OCI-LY3 (cell line): ENCODE measurements around the gene HLA-DMB.

Experiments used
- H2AFZ ChIP-seq: fragments of 200-600, 300-600 bp; shearing (Covaris generic); 2 replicates; pipeline ENCODE4 v1.6.0; 2014; ENCODE audit warnings: antibody characterized with exemption, low read depth, low read length
- H3K27ac ChIP-seq: fragments of 200-600, 300-600 bp; sonication (generic); 2 replicates; pipeline ENCODE4 v1.5.1; 2014; ENCODE audit warnings: mild to moderate bottlenecking, low read length, moderate library complexity, mixed read lengths
- H3K27me3 ChIP-seq: fragments of 200-600, 300-600 bp; sonication (generic); 2 replicates; pipeline ENCODE4 v1.6.1; 2014; ENCODE audit warnings: low read depth, low read length, mixed read lengths
- H3K36me3 ChIP-seq: fragments of 200-600, 300-600 bp; sonication (generic); replicated peaks from 2 replicates; pipeline ENCODE3; 2014; ENCODE audit warnings: low read depth, low read length, mixed read lengths
- H3K4me1 ChIP-seq: fragments of 300-600, 200-600 bp; sonication (generic); 2 replicates; pipeline ENCODE4 v1.6.1; 2014; ENCODE audit warnings: low read length, mixed read lengths
- H3K4me2 ChIP-seq: fragments of 200-600, 300-600 bp; sonication (generic); 2 replicates; pipeline ENCODE4 v1.6.1; 2014; ENCODE audit warnings: low read length, mixed read lengths
- H3K4me3 ChIP-seq: fragments of 300-600, 200-600 bp; sonication (generic); 2 replicates; pipeline ENCODE4 v1.5.1; 2014; ENCODE audit warnings: antibody characterized with exemption, mild to moderate bottlenecking, low read length, moderate library complexity
- H3K79me2 ChIP-seq: fragments of 300-600, 200-600 bp; shearing (Covaris generic); 2 replicates; pipeline ENCODE4 v1.6.1; 2014; ENCODE audit warnings: mild to moderate bottlenecking, low read length, mixed read lengths
- H3K9ac ChIP-seq: fragments of 300-600, 200-600 bp; shearing (Covaris generic); 2 replicates; pipeline ENCODE4 v1.6.0; 2014; ENCODE audit warnings: mild to moderate bottlenecking, low read length, moderate library complexity
- H3K9me3 ChIP-seq: fragments of 200-600, 300-600 bp; shearing (Covaris generic); 2 replicates; pipeline ENCODE4 v1.6.1; 2014; ENCODE audit warnings: low read length, mixed read lengths; ENCODE audit not compliant: insufficient read depth
- H4K20me1 ChIP-seq: fragments of 200-600, 300-600 bp; sonication (generic); 2 replicates; pipeline ENCODE4 v1.6.1; 2016; ENCODE audit warnings: low read length, mixed read lengths; ENCODE audit not compliant: insufficient read depth
- EZH2phosphoT487 ChIP-seq: fragments of 200-600 bp; shearing (Covaris generic); IDR thresholded peaks from 2 replicates; pipeline ENCODE4 v1.6.1; 2018; ENCODE audit warnings: antibody characterized with exemption, mixed run types, low read depth
- TF ChIP-seq, protein P1 (sequence below): fragments of 200-600, 300-600 bp; sonication (generic); IDR thresholded peaks from 2 replicates; pipeline ENCODE4 v1.5.1; 2014; ENCODE audit warnings: antibody characterized with exemption, low read length, low read depth

The HLA-DMB gene

DNA sequence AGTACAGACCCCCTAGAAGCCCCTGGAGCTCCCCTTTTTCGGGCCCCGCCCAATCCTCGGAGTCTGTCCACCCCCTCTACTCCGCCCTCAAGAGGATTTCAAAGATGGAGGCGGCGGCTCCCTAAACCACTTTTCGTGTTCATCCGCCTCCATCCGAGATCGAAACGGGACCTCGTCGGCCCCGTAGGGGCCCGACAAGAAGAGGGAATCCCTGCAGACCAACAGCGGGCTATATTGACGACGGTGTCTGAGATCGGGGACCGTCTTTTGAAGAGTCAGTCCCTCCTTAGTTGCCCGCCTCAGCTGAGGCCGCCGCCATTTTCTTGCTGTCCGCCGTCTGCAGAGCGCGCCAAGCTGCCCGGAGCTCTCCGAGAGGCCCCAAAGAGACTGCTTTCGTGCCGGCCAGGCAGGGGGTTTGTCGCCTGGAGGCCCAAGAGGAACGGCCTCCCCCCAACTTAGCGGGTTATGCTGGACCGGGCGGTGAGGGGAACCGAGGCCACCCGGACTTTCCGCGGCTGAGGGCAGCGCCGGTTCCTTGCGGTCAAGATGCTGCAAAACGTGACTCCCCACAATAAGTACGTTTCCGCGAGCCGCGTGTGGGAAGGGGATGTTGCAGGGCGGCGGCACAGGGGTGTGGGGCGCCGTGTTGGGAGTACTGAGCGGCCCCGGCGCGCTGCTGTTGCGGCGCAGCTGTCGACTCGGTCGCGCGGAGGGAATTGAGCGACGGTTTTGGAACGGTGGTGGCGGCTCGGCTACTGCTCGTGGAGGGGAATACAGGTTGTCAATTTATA lies 31.7 kb upstream of the HLA-DMB start:
- Histone ChIP-seq H4K20me1 (peaks cover 53% of the 10 kb centered on the region), H3K79me2 (peaks cover 87% of the 10 kb centered on the region), H3K9me3 (no peaks in the 10 kb centered on the region; the same call in 1 of the 2 replicates), H2AFZ (no peak overlapping the region), H3K27ac (peak overlapping the region; percentile 77), H3K36me3 (peaks cover 64% of the 10 kb centered on the region), H3K9ac (peak overlapping the region; percentile 87), H3K4me2 (peak overlapping the region; percentile 64), H3K4me3 (peak overlapping the region; percentile 91), H3K27me3 (no peaks in the 10 kb centered on the region), H3K4me1 (peaks cover 3% of the 10 kb centered on the region; the same call in 1 of the 2 replicates)
- TF ChIP-seq EZH2phosphoT487, result no peak
- TF ChIP-seq, protein P1, sequence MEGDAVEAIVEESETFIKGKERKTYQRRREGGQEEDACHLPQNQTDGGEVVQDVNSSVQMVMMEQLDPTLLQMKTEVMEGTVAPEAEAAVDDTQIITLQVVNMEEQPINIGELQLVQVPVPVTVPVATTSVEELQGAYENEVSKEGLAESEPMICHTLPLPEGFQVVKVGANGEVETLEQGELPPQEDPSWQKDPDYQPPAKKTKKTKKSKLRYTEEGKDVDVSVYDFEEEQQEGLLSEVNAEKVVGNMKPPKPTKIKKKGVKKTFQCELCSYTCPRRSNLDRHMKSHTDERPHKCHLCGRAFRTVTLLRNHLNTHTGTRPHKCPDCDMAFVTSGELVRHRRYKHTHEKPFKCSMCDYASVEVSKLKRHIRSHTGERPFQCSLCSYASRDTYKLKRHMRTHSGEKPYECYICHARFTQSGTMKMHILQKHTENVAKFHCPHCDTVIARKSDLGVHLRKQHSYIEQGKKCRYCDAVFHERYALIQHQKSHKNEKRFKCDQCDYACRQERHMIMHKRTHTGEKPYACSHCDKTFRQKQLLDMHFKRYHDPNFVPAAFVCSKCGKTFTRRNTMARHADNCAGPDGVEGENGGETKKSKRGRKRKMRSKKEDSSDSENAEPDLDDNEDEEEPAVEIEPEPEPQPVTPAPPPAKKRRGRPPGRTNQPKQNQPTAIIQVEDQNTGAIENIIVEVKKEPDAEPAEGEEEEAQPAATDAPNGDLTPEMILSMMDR, result no peak

GRCh38 chr6:32971581-32972352 lies 30.9 kb upstream of the HLA-DMB start:
- no peak for TF ChIP-seq EZH2phosphoT487
- TF ChIP-seq, protein P1, result no peak
- Histone ChIP-seq H4K20me1 (peaks cover 51% of the 10 kb centered on the region), H3K4me3 (peak overlapping the region; percentile 91), H3K27me3 (no peaks in the 10 kb centered on the region), H3K9me3 (no peaks in the 10 kb centered on the region; the same call in 1 of the 2 replicates), H3K27ac (peak overlapping the region; percentile 99), H3K4me2 (peak overlapping the region; percentile 94), H2AFZ (no peak overlapping the region), H3K36me3 (peaks cover 57% of the 10 kb centered on the region), H3K79me2 (peaks cover 87% of the 10 kb centered on the region), H3K9ac (peak overlapping the region; percentile 100), H3K4me1 (peaks cover 9% of the 10 kb centered on the region)

GRCh38 chr6:32971242-32971580 lies 30.4 kb upstream of the HLA-DMB start:
- TF ChIP-seq, protein P1, result no peak
- no peak for TF ChIP-seq EZH2phosphoT487
- H3K4me2 ChIP-seq, result peak overlapping the region; percentile 94
- peaks cover 87% of the 10 kb centered on the region for H3K79me2 ChIP-seq
- peak overlapping the region; percentile 100 for H3K9ac ChIP-seq
- no peaks in the 10 kb centered on the region for H3K27me3 ChIP-seq
- H3K4me1 ChIP-seq, result peaks cover 12% of the 10 kb centered on the region
- no peaks in the 10 kb centered on the region; the same call in 1 of the 2 replicates for H3K9me3 ChIP-seq
- H2AFZ ChIP-seq, result no peak overlapping the region
- H4K20me1 ChIP-seq, result peaks cover 49% of the 10 kb centered on the region
- peaks cover 56% of the 10 kb centered on the region for H3K36me3 ChIP-seq
- peak overlapping the region; percentile 99 for H3K27ac ChIP-seq
- peak overlapping the region; percentile 89 for H3K4me3 ChIP-seq
